GM21515 (cell line): ENCODE data around the gene ADAMTS18.

Experiments
- ATAC-seq: cut with Tn5 transposase; IDR thresholded peaks from one replicate; pipeline ENCODE4 v1.9.1; 2021; ENCODE audit not compliant: unreplicated experiment

Gene ADAMTS18

DNA sequence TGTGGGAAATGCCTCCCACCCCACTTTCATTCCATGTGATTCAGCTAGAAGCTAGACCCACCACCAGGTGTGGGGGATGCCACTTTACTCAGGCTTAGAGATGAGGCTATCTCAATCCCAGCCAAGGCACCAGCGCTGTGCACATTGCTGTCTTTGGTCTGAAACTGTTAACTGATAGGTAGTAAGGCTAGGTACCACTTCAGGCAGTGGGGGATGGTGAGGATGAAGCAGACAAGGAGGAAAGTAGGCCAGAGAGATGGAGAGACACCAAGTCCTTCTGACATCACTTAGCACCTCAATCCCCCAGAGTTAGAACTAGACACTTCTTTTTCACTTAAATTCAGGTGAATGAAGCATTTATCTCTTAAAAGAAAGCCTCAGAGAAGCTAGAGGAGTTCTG is 35.8 kb downstream of the ADAMTS18 start:
- no peak for ATAC-seq

DNA sequence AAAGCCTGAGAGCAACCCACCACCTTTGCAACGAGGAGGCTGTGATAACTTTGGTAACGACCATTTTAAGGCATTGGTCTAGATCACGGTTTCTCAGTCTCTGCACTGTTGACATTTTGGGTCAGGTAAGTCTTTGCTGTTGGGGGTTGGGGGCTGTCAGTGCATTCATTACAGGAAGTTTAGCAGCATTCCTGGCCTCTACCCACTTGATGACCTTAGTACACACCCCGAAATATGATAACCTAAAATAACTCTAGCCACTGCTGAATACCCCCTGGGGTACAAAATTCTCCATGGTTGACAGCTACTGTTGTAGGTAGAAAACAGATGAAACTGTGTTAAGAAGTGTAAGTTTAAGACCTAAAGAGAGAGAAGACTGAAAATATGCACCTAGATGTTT is 36.3 kb downstream of the ADAMTS18 start:
- no peak for ATAC-seq

DNA sequence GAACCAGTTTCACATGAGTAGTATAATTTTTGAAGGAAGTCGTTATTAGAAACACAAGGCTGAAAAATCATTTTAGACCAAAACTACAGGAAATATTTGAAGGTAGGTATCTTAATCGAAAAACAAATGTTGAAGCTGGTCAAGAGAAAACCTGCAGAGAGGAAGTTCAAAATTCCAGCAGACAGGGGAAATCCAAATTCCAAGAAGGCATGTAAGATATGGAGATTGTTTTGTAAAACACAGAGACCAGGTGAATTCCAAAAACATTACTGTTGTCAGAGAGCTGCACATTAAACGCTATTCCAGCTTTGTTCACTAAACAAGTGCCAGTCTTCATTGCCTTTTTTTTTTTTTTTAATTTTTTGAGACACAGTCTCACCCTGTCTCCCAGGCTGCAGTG is 38.4 kb downstream of the ADAMTS18 start:
- ATAC-seq: no peak

DNA sequence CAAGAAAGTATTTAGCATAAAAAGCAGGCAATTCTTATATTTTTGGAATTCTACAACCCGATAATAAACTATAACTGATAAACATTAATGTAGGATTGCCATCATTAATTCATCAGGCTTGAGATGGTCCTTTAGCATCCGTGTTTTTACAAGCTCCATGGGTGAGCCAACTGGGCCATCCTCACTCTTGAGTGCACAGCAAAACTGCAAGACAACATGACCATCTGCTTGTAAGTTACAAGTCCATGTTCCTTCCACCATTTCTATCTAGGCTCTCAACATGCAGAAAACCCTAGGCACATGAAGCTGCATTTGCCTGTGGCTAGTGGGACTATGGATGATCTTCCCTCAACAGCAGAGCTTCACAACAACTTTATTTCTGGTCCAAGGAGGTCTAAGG is 40.1 kb downstream of the ADAMTS18 start:
- no peak for ATAC-seq

DNA sequence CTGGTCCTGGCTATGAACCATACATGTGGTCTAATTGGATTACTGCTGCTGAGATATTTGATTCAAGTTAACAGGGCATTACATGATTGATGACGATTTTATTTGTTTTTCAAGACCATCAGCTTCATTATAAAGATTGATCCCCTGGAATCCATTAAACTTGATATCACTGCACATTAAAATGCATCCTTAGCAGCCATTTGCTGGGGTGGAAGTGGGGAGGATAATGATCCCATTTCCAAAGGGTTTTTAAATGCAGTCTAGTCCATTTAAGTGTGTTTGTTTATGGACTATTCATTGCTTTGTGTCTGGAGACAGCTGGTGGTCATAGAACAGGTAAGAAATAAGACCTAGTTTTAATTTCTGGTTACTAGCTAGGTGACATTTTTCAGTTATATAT is 40.9 kb downstream of the ADAMTS18 start:
- ATAC-seq: no peak

DNA sequence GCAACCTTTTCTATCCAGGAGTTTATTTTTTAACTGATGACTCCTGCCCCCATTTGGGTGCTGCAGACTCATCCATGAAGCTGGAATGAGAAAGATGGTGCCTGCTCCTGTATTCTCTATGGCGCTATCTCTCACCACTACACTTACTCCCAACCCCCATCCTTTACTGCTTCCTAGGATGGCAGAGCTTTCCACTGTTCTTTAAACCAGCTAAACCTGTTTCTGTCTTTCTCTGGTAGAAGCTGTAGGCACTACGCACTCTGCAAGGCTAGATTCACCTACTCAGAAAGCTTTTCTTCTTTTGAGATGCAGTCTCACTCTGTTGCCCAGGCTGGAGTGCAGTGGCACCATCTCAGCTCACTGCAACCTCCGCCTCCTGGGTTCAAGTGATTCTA is 47.0 kb downstream of the ADAMTS18 start:
- ATAC-seq: no peak

DNA sequence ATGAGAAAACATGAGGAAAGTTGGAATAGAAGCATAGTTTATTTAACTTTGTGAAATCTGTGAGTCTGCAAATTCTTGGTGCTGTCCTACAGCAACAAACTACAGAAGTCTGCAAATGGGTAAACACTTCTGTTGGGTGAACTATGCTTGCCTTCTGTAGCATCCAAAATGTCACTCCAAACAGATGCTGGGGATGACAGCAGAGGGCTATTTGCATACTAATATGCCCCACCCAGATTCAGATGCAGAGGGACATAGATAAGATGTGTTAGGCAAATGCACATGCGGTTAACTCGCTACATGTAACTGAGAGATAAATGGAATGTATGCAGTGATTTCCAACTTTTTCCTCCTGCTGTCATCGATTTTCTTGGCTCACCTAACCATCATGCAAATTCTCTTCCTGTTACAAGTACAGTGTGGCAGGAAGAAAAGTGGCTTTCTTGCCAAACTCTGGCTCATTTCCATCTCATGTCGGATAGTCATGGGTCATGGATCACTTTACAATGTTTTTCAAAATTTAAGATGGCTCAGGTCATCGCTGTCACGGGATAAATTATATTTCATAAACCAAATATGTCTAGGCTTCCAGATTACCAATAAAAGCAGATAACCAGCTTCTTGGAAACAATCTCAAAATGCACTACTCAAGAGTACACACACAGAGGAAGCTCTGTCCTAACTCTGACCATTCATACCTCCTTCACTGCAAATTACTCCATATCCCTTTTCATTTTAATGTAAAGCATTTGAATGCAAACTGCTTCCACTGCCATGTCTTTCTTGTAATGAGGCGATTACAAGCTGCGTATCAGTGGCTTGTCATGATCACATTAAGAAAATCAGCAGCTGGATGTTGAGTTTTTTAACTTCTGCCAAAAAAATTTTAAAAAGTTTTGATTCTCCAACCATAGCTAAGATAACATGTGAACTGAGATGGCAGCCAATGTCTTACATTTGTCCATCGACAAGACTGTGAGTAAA is 47.7 kb downstream of the ADAMTS18 start:
- ATAC-seq: no peak

DNA sequence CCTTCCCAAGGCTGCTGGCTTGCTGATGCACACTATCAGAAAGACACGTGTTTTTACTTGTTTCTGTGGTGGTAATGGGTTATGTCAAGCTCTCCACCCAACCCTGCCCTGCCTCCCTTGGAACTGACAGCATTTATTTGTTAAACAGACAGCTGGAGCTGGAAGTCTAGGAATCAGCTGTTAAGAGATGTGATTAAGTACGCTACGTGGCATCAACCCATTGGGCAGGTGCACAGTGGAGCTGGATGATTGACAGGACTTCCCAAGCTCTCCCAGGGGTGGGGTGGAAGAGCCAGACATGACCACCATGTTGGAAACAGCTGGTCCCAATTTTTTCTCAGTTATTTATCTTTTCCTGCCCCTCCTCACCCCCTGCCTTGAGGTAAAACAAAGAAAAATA is 49.4 kb downstream of the ADAMTS18 start:
- no peak for ATAC-seq

DNA sequence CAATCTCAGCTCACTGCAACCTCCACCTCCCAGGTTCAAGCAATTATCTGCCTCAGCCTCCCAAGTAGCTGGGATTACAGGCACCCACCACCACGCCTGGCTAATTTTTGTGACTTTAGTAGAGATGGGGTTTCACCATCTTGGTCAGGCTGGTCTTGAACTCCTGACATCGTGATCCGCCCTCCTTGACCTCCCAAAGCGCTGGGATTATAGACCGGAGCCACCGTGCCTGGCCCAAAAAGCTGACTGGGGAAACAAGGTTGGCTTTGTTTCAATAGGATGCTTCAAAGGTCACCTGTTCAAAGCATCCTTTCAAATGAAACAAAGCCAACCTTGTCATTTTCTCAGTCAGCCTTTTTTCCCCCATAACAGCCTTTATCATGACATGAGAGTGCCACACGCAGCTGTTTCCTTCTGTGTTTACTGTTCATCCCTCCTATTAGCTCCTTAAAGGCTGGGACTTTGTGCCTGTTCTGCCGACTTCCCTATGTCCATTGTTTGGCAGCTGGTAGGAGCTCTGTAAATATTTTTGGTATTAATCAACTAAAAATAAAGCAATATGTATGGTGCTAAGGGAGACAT is 51.1 kb downstream of the ADAMTS18 start:
- no peak for ATAC-seq

DNA sequence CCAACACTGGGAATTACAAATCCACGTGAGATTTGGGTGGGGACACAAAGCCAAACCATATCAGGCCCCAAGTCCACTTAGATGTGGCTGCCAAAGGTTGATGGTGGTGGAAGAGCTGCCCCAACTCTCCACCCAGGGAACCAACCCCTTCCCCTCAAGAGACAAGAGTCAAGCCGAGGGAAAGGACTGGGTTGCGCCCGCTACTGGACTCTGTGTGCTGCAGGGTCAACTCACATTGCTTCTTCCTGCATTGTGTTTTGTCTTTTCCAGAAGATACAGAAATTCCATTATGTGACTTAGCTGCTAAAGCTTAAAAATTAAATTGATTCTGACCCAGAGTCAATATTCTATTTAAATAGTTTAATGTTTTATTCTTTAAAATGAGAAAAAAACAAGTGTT is 58.5 kb downstream of the ADAMTS18 start:
- ATAC-seq: no peak

DNA sequence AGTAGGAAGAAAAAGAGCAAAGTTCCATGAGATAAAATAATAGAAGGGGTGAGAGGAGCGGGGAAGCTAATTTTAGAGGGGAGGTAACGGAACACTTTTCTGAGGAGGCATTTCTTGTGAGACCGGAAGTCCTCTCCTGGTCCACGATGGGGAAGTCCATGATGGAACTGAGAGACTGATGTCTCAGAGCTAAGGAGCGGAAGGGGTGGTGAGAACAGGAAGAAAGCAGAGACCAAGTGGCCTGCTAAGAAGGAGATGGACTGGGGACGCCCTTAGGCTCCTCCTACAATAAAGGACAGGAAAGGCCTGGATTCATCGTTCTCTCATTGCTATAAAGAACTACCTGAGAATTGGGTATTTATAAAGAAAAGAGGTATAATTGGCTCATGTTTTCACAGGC is 59.4 kb downstream of the ADAMTS18 start:
- no peak for ATAC-seq

DNA sequence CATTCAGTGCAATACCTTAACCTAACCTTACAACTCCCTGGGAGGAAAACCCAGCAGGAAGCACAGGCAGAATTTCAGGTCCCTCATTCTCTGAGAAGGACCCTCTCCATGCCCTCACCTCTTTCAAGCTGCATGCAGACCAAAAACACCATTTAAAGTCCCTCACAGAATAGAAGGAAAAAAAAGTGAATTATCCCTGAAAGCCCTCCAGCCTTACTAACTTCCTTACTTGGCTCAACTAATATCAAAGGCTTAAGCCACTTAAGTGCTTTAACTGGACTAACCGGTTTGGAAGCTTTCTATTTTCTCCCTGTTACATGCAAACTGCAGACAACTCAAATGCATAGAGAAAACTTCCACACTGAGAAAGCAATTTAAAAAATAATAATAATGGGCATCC is 60.5 kb downstream of the ADAMTS18 start:
- no peak for ATAC-seq

DNA sequence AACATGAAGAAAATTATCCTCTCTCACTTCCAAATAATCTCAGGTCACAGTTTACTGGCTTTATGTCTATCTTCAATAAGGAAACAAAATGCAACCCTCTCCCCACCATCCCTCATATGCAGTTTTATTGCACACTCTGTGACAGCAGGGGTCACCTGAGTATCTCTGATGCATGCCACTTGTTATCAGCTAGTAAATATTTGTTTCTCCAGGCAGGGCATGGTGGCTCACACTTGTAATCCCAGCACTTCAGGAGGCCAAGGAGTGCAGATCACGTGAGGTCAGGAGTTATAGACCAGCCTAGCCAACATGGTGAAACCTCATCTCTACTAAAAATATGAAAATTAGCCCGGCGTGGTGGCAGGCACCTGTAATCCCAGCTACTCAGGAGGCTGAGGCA is 61.1 kb downstream of the ADAMTS18 start:
- no peak for ATAC-seq

DNA sequence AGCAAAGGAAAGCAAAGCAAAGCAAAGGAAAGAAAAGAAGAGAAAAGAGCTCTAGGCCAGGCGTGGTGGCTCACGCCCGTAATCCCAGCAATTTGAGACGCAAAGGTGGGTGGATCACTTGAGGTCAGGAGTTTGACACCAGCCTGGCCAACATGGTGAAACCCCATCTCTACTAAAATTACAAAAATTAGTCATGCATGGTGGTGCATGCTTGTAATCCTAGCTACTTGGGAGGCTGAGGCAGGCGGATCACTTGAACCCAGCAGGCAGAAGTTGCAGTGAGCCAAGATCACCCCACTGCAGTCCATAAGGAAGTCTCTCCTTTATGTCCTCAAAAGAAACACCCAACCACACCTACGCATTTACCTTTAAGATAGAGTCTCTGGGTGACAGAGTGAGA is 70.1 kb downstream of the ADAMTS18 start:
- ATAC-seq: no peak

DNA sequence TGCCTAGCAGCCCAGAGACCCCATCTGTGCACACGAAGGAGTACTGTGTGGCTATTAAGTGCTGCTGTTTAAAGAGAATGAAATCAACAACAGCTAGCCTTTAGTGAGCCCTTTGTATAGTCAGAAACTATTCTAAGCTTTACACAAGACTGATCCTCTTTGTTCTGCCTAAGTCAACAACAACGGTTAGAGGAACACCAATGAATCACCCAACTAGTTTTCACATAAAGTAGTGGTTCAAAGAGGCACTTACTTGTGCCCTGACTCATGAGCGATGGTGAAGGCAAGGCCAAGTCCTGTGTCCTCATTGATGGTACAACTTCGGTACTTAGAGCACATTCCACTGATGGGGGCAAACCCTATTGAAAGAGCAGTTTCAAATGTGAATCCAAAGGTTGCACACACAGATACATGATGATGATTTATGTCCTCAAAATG is 75.8 kb downstream of the ADAMTS18 start:
- ATAC-seq: no peak

DNA sequence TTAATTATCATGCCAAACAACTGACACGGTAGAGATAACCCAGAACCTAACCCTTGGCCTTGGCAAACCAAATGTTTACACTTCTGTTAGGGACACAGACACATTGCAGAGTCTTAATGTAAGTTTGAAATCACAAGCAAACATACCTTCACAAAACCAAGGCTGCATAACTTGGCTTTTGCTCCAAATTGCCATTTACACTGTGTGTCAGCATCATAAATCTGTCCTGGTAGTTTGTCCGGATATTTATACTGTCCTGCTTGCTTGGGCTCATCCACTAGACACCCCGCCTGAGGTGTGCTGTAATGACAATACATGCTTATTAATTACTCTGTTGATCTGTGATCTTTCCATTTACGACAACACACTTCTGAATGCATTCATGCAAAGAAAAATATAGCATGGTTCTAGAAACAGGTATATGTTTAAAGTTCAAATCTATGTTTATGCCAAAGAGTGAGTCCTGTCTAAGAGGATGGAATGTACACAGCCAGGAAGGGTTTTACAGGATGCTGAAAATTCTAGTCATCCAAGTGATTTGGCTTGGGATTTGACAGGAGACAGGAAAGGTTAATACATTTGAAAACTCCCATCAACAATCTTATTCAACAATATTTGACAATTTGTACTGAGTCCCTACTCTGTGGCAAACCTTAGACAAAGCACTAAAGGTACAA is 81.1 kb downstream of the ADAMTS18 start:
- no peak for ATAC-seq

DNA sequence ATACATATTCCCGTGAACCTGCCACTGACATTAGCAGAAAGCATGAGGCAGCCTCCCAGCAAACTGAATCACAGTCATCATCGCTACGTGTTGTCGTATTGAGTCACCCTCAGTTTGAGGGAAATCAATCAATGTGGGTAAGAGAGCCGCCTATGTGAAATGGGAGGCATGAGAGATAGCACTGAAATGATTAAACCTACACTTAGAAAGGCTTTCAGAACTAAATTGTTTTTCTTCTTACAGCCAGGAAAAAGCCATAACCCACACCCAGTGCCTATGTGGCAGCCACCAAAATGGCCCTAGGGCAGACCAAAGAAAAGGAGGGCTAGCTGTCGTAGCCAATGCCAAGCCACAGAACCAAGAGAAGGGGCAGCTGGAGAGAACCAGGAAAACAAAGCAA is 90.5 kb downstream of the ADAMTS18 start:
- no peak for ATAC-seq

DNA sequence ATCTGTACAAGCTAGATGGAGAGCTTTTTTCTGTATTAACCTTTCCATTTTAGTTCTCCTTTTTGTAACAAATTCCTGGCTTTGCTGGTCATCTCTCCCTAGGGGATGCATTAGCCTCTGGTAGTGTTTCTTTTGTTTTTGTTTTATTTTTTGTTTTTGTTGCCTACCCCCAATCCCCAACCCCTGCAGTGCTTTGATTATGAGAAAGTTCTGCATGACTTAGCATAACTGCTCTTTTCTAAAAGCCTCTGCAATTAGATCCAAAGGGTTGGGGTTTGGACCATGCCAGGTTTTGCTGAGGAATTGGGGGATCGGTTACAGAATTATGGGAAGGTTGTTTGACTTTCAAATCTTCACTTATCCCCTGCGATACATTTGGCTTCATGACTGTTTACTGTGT is 98.2 kb downstream of the ADAMTS18 start:
- no peak for ATAC-seq

DNA sequence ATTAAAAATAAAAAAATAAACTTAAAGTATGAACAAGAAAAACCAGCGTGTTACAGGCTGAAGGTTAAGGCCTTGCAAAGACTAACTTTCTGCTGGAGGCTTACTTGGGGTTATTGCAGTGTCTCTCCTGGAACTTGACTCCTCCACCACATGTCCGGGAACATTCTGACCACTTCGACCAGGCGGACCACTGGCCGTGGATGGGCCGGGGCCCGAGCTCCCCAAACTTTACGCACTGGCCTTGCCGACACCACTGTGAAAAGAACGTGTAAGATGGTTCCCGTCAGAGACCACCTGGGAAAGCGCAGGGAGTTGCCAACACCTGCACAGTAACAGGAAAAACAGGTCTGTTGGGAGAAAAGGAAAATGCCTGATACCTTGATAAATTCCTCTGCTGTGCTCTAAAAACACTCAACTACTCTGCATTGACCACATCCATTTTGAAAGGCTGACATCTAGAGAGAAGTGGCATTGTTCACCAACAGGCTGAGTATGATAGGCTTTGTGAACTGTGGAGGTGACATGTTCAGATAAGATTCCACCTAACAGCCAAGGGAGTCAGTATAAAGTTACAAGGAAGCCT is 99.1 kb downstream of the ADAMTS18 start:
- no peak for ATAC-seq

DNA sequence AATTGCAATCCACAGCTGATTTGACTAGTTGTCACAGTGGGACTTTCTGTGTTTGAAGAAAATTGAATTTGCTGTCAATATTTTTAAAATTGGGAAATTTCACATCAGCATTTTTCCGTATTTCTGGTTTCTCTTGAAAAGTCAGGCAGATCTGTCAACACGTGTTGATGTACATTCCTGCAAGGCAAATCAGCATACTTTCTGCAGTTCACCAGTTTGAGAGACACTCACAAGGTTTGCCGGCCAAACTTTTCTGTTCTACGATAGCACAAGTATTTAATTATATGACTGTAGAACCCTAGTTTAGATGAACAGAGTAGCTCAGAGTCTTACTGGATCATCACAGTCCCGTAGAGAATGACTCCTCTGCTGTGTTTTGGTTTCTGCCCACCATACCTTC is 102.0 kb downstream of the ADAMTS18 start:
- ATAC-seq: no peak

DNA sequence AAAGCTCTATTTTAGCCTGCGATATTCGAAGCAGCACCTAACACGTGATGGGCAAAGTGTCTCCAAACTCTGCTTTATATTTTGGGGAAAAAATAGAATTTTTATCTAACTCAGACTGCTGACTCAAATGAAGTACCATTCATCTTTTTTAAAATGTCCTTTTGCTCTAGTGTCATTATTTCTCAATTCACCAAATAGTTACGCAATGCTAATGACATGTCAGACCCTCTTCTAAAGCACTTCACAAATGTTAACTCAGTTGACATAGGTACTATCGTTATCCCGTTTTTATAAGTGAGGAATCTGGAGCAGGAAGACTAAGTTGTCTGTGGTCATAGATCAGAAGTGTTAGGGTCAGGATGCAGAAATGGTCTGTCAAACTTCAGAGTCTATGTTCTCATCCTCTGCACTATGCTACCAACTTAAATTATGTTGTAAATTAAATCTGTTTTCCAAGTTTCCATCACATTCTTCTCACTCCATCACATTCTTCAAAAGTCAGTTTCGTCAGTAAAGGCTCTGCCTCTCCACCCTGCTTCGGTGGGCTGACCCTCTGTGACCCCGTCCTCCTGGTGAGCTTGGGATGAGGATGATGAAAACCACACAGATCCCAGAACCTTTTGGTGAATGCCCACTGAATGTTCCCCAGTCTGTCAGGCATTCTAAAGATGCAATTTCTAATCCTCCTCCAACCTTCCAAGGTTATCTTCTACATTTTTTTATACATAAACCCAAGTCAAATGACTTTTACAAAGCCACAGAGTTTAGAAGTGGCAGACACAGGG is 102.8 kb downstream of the ADAMTS18 start:
- ATAC-seq: no peak
